Liver (tissue), 9 donors: ENCODE data around the gene ABCE1. TPM values are rescaled to one million over a fixed set of nuclear protein-coding genes. Genes with fewer than 3 reads are reported as not detected.
A peak's percentile ranks its signal among the peaks of the same experiment; 100 is the strongest.

Experiments used
- DNase-seq: peaks from one replicate; pipeline ENCODE4 v3.0.0-alpha.2; 2017; ENCODE audit warnings: low spot score
- H3K27ac ChIP-seq, 2 donors: one replicate each; pipeline ENCODE4 v1.7.0; 2013; ENCODE audit warnings: inconsistent platforms in 2 of 2, low read length in 2 of 2, control low read depth in 1 of 2, low read depth in 1 of 2, mild to moderate bottlenecking in 1 of 2
- H3K27me3 ChIP-seq, 4 donors: one replicate each; pipeline versions ENCODE4 v1.6.1 to v1.7.0; 2013; ENCODE audit warnings: low read length in 3 of 4, inconsistent platforms in 1 of 4, mild to moderate bottlenecking in 1 of 4, moderate library complexity in 1 of 4; ENCODE audit not compliant: control insufficient read depth in 4 of 4, insufficient read depth in 4 of 4
- H3K36me3 ChIP-seq, 4 donors: one replicate each; pipeline versions ENCODE4 v1.6.1 to v1.7.0; 2013; ENCODE audit warnings: low read length in 3 of 4, mild to moderate bottlenecking in 3 of 4, low read depth in 1 of 4, moderate library complexity in 1 of 4; ENCODE audit not compliant: control insufficient read depth in 4 of 4, insufficient read depth in 3 of 4
- H3K4me1 ChIP-seq, 4 donors: one replicate each; pipeline versions ENCODE4 v1.6.1 to v1.7.0; 2013; ENCODE audit warnings: low read length in 3 of 4, mild to moderate bottlenecking in 3 of 4, moderate library complexity in 1 of 4; ENCODE audit not compliant: control insufficient read depth in 4 of 4, insufficient read depth in 4 of 4
- H3K4me3 ChIP-seq, 3 donors: one replicate each; pipeline versions ENCODE4 v1.6.1 to v1.7.0; 2013; ENCODE audit warnings: low read length in 3 of 3, control low read depth in 1 of 3, low read depth in 1 of 3, mild to moderate bottlenecking in 1 of 3
- H3K9ac ChIP-seq, 2 donors: one replicate each; pipeline ENCODE4 v1.7.0; 2013; ENCODE audit warnings: low read length in 2 of 2, mild to moderate bottlenecking in 2 of 2, moderate library complexity in 2 of 2, control low read depth in 1 of 2, low read depth in 1 of 2
- H3K9me3 ChIP-seq, 4 donors: one replicate each; pipeline versions ENCODE4 v1.6.1 to v1.7.0; 2013; ENCODE audit warnings: low read length in 3 of 4; ENCODE audit not compliant: control insufficient read depth in 4 of 4
- FOXA1 ChIP-seq: IDR thresholded peaks from 2 replicates; pipeline ENCODE4 v1.6.1; 2016; ENCODE audit warnings: antibody characterized with exemption
- FOXA2 ChIP-seq: IDR thresholded peaks from 2 replicates; pipeline ENCODE4 v1.6.1; 2016; ENCODE audit warnings: antibody characterized with exemption
- GABPA ChIP-seq, 2 donors: IDR thresholded peaks in 1 of 2; conservative IDR thresholded peaks in 1 of 2; 2 replicates each; pipeline ENCODE4 v1.6.1; 2016; ENCODE audit warnings: antibody characterized with exemption in 2 of 2, mild to moderate bottlenecking in 1 of 2, moderate library complexity in 1 of 2
- HNF4A ChIP-seq, 2 donors: conservative IDR thresholded peaks; 2 replicates each; pipeline ENCODE4 v1.6.1; 2016; ENCODE audit warnings: antibody characterized with exemption in 2 of 2, mild to moderate bottlenecking in 2 of 2
- JUND ChIP-seq, 2 donors: IDR thresholded peaks; 2 replicates each; pipeline ENCODE4 v1.6.1; 2016; ENCODE audit warnings: antibody characterized with exemption in 2 of 2
- RAD21 ChIP-seq, 2 donors: IDR thresholded peaks; 2 replicates each; pipeline ENCODE4 v1.6.1; 2016; ENCODE audit warnings: antibody characterized with exemption in 2 of 2, mild to moderate bottlenecking in 2 of 2
- RXRA ChIP-seq, 2 donors: IDR thresholded peaks; 2 replicates each; pipeline ENCODE4 v1.6.1; 2017 to 2018; ENCODE audit warnings: antibody characterized with exemption in 2 of 2, mild to moderate bottlenecking in 1 of 2
- SP1 ChIP-seq: IDR thresholded peaks from 2 replicates; pipeline ENCODE4 v1.6.1; 2018; ENCODE audit warnings: antibody characterized with exemption, mild to moderate bottlenecking
- TAF1 ChIP-seq: conservative IDR thresholded peaks from 2 replicates; pipeline ENCODE4 v1.6.1; 2016; ENCODE audit warnings: antibody characterized with exemption, mild to moderate bottlenecking
- YY1 ChIP-seq: IDR thresholded peaks from 2 replicates; pipeline ENCODE4 v1.6.1; 2016; ENCODE audit warnings: antibody characterized with exemption, mild to moderate bottlenecking
- WGBS: extraction: QIAGEN DNeasy Blood & Tissue Kit; methylation state at CpG from one replicate; pipeline ENCODE4 v1.1.7; 2013; 5-methylcytosine and 5-hydroxymethylcytosine counted together
- polyA plus RNA-seq, 2 donors: library from polyadenylated mRNA; stranded (reverse) in 1 of 2; unstranded in 1 of 2; fragments of 200-250 nt in 1 of 2; fragments of >200 nt in 1 of 2; fragmentation: Nextera tagmentation in 1 of 2; extraction: Ambion mirVana in 1 of 2; gene quantifications; one replicate each; pipeline versions ENCODE4 v1.2.1 to v1.2.3, GENCODE V29; 2013 to 2015
- total RNA-seq, 2 donors: library from RNA; depleted of rRNA; stranded (reverse); fragments of >200 nt; gene quantifications; one replicate each; pipeline ENCODE4 v1.2.3, GENCODE V29; 2014
- TF ChIP-seq, protein P1 (sequence below): IDR thresholded peaks from 2 replicates; pipeline ENCODE4 v1.6.1; 2016; ENCODE audit warnings: antibody characterized with exemption
- TF ChIP-seq, protein P2 (sequence below): fragments of 150-350 bp; IDR thresholded peaks from 2 replicates; pipeline ENCODE4 v1.5.1; 2017; ENCODE audit warnings: improper control_type of control experiment, low read depth, low read length; ENCODE audit not compliant: missing input control
- TF ChIP-seq, protein P3 (sequence below): IDR thresholded peaks from 2 replicates; pipeline ENCODE4 v1.6.1; 2016; ENCODE audit warnings: antibody characterized with exemption
- donor health status: healthy.
- donor health status: healthy.
- donor health status: healthy.
- donor health status: healthy.
- donor health status: healthy.

The ABCE1 gene
- total and polyA plus RNA-seq, 4 donors, result 12.7 to 59.8 (median 31.0) TPM

- Histone ChIP-seq H3K4me3 (no peak overlapping the region), H3K27me3 (no peaks in the 10 kb centered on the region), H3K36me3 (peaks cover 0 to 4% (median 0%) of the 10 kb centered on the region in 4 donors), H3K9ac (no peak overlapping the region), H3K9me3 (no peaks in the 10 kb centered on the region), H3K27ac (no peak overlapping the region), H3K4me1 (no peaks in the 10 kb centered on the region)
- TF ChIP-seq, protein P1, sequence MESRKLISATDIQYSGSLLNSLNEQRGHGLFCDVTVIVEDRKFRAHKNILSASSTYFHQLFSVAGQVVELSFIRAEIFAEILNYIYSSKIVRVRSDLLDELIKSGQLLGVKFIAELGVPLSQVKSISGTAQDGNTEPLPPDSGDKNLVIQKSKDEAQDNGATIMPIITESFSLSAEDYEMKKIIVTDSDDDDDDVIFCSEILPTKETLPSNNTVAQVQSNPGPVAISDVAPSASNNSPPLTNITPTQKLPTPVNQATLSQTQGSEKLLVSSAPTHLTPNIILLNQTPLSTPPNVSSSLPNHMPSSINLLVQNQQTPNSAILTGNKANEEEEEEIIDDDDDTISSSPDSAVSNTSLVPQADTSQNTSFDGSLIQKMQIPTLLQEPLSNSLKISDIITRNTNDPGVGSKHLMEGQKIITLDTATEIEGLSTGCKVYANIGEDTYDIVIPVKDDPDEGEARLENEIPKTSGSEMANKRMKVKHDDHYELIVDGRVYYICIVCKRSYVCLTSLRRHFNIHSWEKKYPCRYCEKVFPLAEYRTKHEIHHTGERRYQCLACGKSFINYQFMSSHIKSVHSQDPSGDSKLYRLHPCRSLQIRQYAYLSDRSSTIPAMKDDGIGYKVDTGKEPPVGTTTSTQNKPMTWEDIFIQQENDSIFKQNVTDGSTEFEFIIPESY, result no peak
- TF ChIP-seq HNF4A (conservative IDR thresholded peaks at IDR 0.05), result no peak
- TF ChIP-seq TAF1, result no peak
- no peak for TF ChIP-seq FOXA1
- TF ChIP-seq GABPA (IDR thresholded peaks at IDR 0.05 in 1 of 2, conservative IDR thresholded peaks at IDR 0.05 in 1 of 2), result no peak
- no peak for TF ChIP-seq YY1
- no peak for DNase-seq
Measured at GRCh38 chr4:145058256-145058655, 39.9 kb upstream of the ABCE1 start.

DNA sequence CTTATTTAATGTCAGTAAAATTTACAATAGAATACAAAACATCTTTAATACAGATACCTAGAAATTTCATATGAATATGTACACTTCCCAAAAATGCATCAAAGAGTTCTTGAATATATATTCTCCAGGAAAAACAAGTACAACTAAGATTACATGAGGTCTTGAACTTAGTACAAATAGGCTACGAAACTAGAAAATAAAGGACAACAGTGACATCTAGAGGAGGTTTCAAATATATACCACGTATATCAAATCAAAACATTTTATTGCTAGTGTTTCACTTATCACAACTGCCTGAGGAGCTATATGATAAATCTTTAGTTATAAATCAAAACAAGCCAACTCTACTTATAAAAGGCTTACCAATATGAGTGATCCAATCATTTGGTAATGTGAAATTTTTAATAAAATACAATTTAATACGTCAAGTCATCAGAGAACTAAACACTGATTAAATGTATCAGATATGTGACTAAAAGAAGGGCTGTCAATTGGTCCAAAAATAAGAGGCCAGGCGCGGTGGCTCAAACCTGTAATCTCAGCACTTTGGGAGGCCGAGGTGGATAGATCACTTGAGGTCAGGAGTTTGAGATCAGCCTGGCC is 36.7 kb upstream of the ABCE1 start:
- 57% methylated on average over 6 of the region's 6 CpGs for WGBS
- no peak overlapping the region for H3K9ac ChIP-seq
- H3K27me3 ChIP-seq, result no peaks in the 10 kb centered on the region
- no peaks in the 10 kb centered on the region for H3K9me3 ChIP-seq
- DNase-seq, result no peak
- TF ChIP-seq RAD21 (IDR thresholded peaks at IDR 0.05), result peak; percentile 73 to 77
- TF ChIP-seq, protein P2, sequence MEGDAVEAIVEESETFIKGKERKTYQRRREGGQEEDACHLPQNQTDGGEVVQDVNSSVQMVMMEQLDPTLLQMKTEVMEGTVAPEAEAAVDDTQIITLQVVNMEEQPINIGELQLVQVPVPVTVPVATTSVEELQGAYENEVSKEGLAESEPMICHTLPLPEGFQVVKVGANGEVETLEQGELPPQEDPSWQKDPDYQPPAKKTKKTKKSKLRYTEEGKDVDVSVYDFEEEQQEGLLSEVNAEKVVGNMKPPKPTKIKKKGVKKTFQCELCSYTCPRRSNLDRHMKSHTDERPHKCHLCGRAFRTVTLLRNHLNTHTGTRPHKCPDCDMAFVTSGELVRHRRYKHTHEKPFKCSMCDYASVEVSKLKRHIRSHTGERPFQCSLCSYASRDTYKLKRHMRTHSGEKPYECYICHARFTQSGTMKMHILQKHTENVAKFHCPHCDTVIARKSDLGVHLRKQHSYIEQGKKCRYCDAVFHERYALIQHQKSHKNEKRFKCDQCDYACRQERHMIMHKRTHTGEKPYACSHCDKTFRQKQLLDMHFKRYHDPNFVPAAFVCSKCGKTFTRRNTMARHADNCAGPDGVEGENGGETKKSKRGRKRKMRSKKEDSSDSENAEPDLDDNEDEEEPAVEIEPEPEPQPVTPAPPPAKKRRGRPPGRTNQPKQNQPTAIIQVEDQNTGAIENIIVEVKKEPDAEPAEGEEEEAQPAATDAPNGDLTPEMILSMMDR, result peak; percentile 49
- TF ChIP-seq, protein P1, result no peak
- H3K27ac ChIP-seq, result no peak overlapping the region
- H3K36me3 ChIP-seq, result peaks cover 0 to 4% (median 0%) of the 10 kb centered on the region in 4 donors
- H3K4me1 ChIP-seq, result peaks cover 0 to 3% (median 0%) of the 10 kb centered on the region in 4 donors
- no peak overlapping the region for H3K4me3 ChIP-seq

DNA sequence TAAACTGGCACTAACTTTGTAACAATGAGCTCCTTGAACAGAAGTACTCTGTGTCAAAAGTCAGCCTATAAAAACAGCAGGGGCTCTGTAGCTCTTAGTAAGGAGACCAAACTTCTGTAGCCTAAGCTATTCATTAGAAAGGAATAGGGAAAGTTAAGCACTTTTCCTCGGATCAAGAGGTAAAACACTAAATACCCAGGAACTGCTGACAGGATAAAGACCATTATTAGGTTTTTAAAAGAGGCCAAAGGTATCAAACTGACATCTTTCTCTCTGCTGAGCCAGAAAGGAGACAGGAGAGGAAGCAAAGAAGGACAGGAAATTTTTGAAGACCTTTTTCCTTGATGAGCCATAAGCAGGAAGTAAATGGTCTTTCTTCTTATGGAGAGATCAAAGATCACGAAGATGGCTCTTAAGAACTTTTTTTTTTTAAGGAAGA is 32.0 kb upstream of the ABCE1 start:
- no peak overlapping the region for H3K4me3 ChIP-seq
- DNase-seq, result no peak
- peaks cover 0 to 3% (median 0%) of the 10 kb centered on the region in 4 donors for H3K4me1 ChIP-seq
- no peaks in the 10 kb centered on the region for H3K27me3 ChIP-seq
- H3K36me3 ChIP-seq, result peaks cover 0 to 4% (median under 1%) of the 10 kb centered on the region in 4 donors
- 56% methylated on average over 2 of the region's 2 CpGs for WGBS
- no peak overlapping the region for H3K27ac ChIP-seq
- no peak overlapping the region for H3K9ac ChIP-seq
- no peaks in the 10 kb centered on the region for H3K9me3 ChIP-seq
- TF ChIP-seq, protein P2, result no peak
- TF ChIP-seq SP1 (no peak), GABPA (IDR thresholded peaks at IDR 0.05 in 1 of 2, conservative IDR thresholded peaks at IDR 0.05 in 1 of 2) (no peak), YY1 (no peak), FOXA2 (no peak), JUND (IDR thresholded peaks at IDR 0.05) (no peak), RAD21 (IDR thresholded peaks at IDR 0.05) (no peak), RXRA (IDR thresholded peaks at IDR 0.05) (no peak)
- TF ChIP-seq, protein P1, result no peak
- TF ChIP-seq, protein P3, sequence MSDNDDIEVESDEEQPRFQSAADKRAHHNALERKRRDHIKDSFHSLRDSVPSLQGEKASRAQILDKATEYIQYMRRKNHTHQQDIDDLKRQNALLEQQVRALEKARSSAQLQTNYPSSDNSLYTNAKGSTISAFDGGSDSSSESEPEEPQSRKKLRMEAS, result no peak
